ENCODE results near the gene CADM2.

Gene CADM2

GRCh38 chr3:85881833-85882393 lies 923.1 kb downstream of the CADM2 start:
- TF ChIP-seq CTCF (conservative IDR thresholded peaks at IDR 0.05; ENCODE audit: low read depth, low read length): no peak
- H3K4me3 ChIP-seq (ENCODE audit: low read depth, low read length): no peak overlapping the region
- no peak for DNase-seq (ENCODE audit: low read depth)

- no peak for DNase-seq (ENCODE audit: low read depth)
- no peak for TF ChIP-seq CTCF (conservative IDR thresholded peaks at IDR 0.05; ENCODE audit: low read depth, low read length)
- H3K4me3 ChIP-seq (ENCODE audit: low read depth, low read length): no peak overlapping the region
Measured at GRCh38 chr3:85890043-85890555, 931.3 kb downstream of the CADM2 start.

GRCh38 chr3:85903434-85903833 lies 944.6 kb downstream of the CADM2 start:
- H3K4me3 ChIP-seq (ENCODE audit: low read depth, low read length): no peak overlapping the region
- DNase-seq (ENCODE audit: low read depth): no peak
- no peak for TF ChIP-seq CTCF (conservative IDR thresholded peaks at IDR 0.05; ENCODE audit: low read depth, low read length)

- no peak overlapping the region for H3K4me3 ChIP-seq (ENCODE audit: low read depth, low read length)
- DNase-seq (ENCODE audit: low read depth): peak; percentile 13
- no peak for TF ChIP-seq CTCF (conservative IDR thresholded peaks at IDR 0.05; ENCODE audit: low read depth, low read length)
Measured at GRCh38 chr3:85912980-85913379, 954.2 kb downstream of the CADM2 start.

GRCh38 chr3:85922374-85922773 lies 963.6 kb downstream of the CADM2 start:
- H3K4me3 ChIP-seq (ENCODE audit: low read depth, low read length): no peak overlapping the region
- DNase-seq (ENCODE audit: low read depth): no peak
- no peak for TF ChIP-seq CTCF (conservative IDR thresholded peaks at IDR 0.05; ENCODE audit: low read depth, low read length)

GRCh38 chr3:85930718-85931117 lies 971.9 kb downstream of the CADM2 start:
- no peak for TF ChIP-seq CTCF (conservative IDR thresholded peaks at IDR 0.05; ENCODE audit: low read depth, low read length)
- DNase-seq (ENCODE audit: low read depth): no peak
- H3K4me3 ChIP-seq (ENCODE audit: low read depth, low read length): no peak overlapping the region

GRCh38 chr3:85933326-85933725 lies 974.5 kb downstream of the CADM2 start:
- TF ChIP-seq CTCF (conservative IDR thresholded peaks at IDR 0.05; ENCODE audit: low read depth, low read length): no peak
- no peak for DNase-seq (ENCODE audit: low read depth)
- H3K4me3 ChIP-seq (ENCODE audit: low read depth, low read length): no peak overlapping the region

Data from choroid plexus epithelial cell (primary cell).